Spleen (tissue), 11 donors: Measurements from ENCODE around the gene DHX32. TPM values are rescaled to one million over a fixed set of nuclear protein-coding genes. Genes with fewer than 3 reads are reported as not detected.
"Not testable (repeated sequence)": the region's sequence is repeated elsewhere in the genome, so short reads cannot be mapped to it uniquely, and the experiment has no call there.

ENCODE experiments used
- DNase-seq: peaks from one replicate; pipeline ENCODE4 v3.0.0-alpha.2; 2020
- H3K27ac ChIP-seq, 8 donors: fragments of 200-600 bp; sonication (generic) in 7 of 8; 1 replicate in 4 of 8; 2 replicates in 4 of 8; pipeline versions ENCODE4 v1.5.0 to v1.8.0; 2016 to 2021; ENCODE audit warnings: inconsistent platforms in 4 of 8, mild to moderate bottlenecking in 4 of 8, moderate library complexity in 1 of 8
- H3K27me3 ChIP-seq, 7 donors: fragments of 200-600 bp; sonication (generic) in 6 of 7; replicated peaks in 1 of 7; 1 replicate in 4 of 7; 2 replicates in 3 of 7; pipeline versions ENCODE4 v1.5.0 to v1.8.0; 2016 to 2021; ENCODE audit warnings: inconsistent platforms in 3 of 7, mild to moderate bottlenecking in 1 of 7
- H3K36me3 ChIP-seq, 6 donors: fragments of 200-600 bp; sonication (generic) in 5 of 6; 1 replicate in 4 of 6; 2 replicates in 2 of 6; pipeline versions ENCODE4 v1.5.0 to v1.8.0; 2016 to 2021; ENCODE audit warnings: inconsistent platforms in 2 of 6
- H3K4me1 ChIP-seq, 6 donors: fragments of 200-600 bp; sonication (generic) in 5 of 6; 1 replicate in 3 of 6; 2 replicates in 3 of 6; pipeline versions ENCODE4 v1.5.0 to v1.8.0; 2016 to 2021; ENCODE audit warnings: inconsistent platforms in 3 of 6
- H3K4me3 ChIP-seq, 8 donors: fragments of 200-600 bp; sonication (generic) in 7 of 8; 1 replicate in 4 of 8; 2 replicates in 4 of 8; pipeline versions ENCODE4 v1.5.0 to v1.8.0; 2016 to 2021; ENCODE audit warnings: inconsistent platforms in 4 of 8, mild to moderate bottlenecking in 4 of 8, moderate library complexity in 2 of 8
- H3K9me3 ChIP-seq, 8 donors: fragments of 200-600 bp; sonication (generic) in 7 of 8; 1 replicate in 4 of 8; 2 replicates in 4 of 8; pipeline versions ENCODE4 v1.5.0 to v1.8.0; 2016 to 2021; ENCODE audit warnings: inconsistent platforms in 4 of 8
- CTCF ChIP-seq, 11 experiments: fragments of 200-600 bp in 7 of 11; fragments of 450-650 bp in 4 of 11; sonication (generic) in 4 of 11; IDR thresholded peaks in 8 of 11; conservative IDR thresholded peaks in 3 of 11; 1 replicate in 7 of 11; 2 replicates in 4 of 11; pipeline versions ENCODE4 v1.4.0 to v1.8.0; 2016 to 2021; ENCODE audit warnings: antibody characterized with exemption in 11 of 11, inconsistent platforms in 4 of 11, mild to moderate bottlenecking in 1 of 11
- POLR2A ChIP-seq, 3 donors: fragments of 450-650 bp; IDR thresholded peaks; one replicate each; pipeline ENCODE4 v1.5.1; 2017; ENCODE audit warnings: antibody characterized with exemption in 3 of 3, mild to moderate bottlenecking in 1 of 3
- POLR2AphosphoS5 ChIP-seq, 3 donors: sonication (generic); formaldehyde crosslinking; IDR thresholded peaks; one replicate each; pipeline ENCODE4 v1.5.1; 2017; ENCODE audit warnings: antibody characterized with exemption in 3 of 3
- WGBS, 5 donors: extraction: QIAGEN DNeasy Blood & Tissue Kit in 3 of 5; methylation state at CpG; one replicate each; pipeline versions ENCODE4 v1.1.5 to v1.1.7; 2013 to 2018; 5-methylcytosine and 5-hydroxymethylcytosine counted together
- intact Hi-C: fragments of 100-400 bp; cut with DNase I; formaldehyde crosslinking; loops from one replicate; pipeline ENCODE4 v1.15.0; 2023; ENCODE audit warnings: low total_unique reads
- polyA plus RNA-seq, 3 donors: library from polyadenylated mRNA; stranded (reverse); fragments of 200-250 nt; gene quantifications; one replicate each; pipeline ENCODE4 v1.2.1, GENCODE V29; 2013
- total RNA-seq, 7 donors: library from RNA; depleted of rRNA in 3 of 7; stranded (reverse); fragments of >200 nt in 3 of 7; fragmentation: NEBNext Ultra II Directional in 4 of 7; extraction: Animal tissue kit (Norgen Biotek cat#: 25700) in 4 of 7; gene quantifications; one replicate each; pipeline versions ENCODE4 v1.1.0 to v1.2.1, GENCODE V29; 2016 to 2021
- donor health status: healthy with polysubstance abuse.
- donor health status: DM: no; HTN: no; CAD: no; lungs with moderate emphysema.
- donor health status: DM: no; HTN: no; CAD: no.
- donor health status: Bipolar disorder and iron deficiency.
- donor health status: healthy.
- donor health status: DM: no; HTN: no; CAD: no.
- donor health status: DM: yes; HTN: yes; CAD: no.

Gene DHX32
- total and polyA plus RNA-seq, 10 donors, result 8.6 to 27.7 (median 20.9) TPM

- TF ChIP-seq POLR2AphosphoS5 (IDR thresholded peaks at IDR 0.05) (no peak), CTCF (IDR thresholded peaks at IDR 0.05 in 8 of 11, conservative IDR thresholded peaks at IDR 0.05 in 3 of 11) (no peak), POLR2A (IDR thresholded peaks at IDR 0.05) (no peak)
- Histone ChIP-seq H3K9me3 (no peaks in the 10 kb centered on the region), H3K27me3 (no peaks in the 10 kb centered on the region), H3K4me3 (no peak overlapping the region), H3K36me3 (no peaks in the 10 kb centered on the region), H3K4me1 (no peaks in the 10 kb centered on the region), H3K27ac (no peak overlapping the region)
- DNase-seq, result no peak
- 72 to 87% (median 75%) methylated on average over 4 of the region's 4 CpGs for WGBS, 5 donors
- intact Hi-C loops, result no loop called here
These were observed 30.9 kb upstream of the DHX32 start for GRCh38 chr10:125911990-125912389.

GRCh38 chr10:125911145-125911544 lies 30.1 kb upstream of the DHX32 start:
- 87 to 94% (median 91%) methylated on average over 10 of the region's 10 CpGs for WGBS, 5 donors
- no peak for DNase-seq
- Histone ChIP-seq H3K4me1 (no peaks in the 10 kb centered on the region), H3K36me3 (no peaks in the 10 kb centered on the region), H3K9me3 (no peaks in the 10 kb centered on the region), H3K27me3 (no peaks in the 10 kb centered on the region), H3K4me3 (no peak overlapping the region), H3K27ac (no peak overlapping the region)
- TF ChIP-seq POLR2A (IDR thresholded peaks at IDR 0.05) (no peak), POLR2AphosphoS5 (IDR thresholded peaks at IDR 0.05) (no peak), CTCF (IDR thresholded peaks at IDR 0.05 in 8 of 11, conservative IDR thresholded peaks at IDR 0.05 in 3 of 11) (no peak)
- intact Hi-C loops, result no loop called here

GRCh38 chr10:125909491-125909890 lies 28.4 kb upstream of the DHX32 start:
- H3K27me3 ChIP-seq, H3K4me3 ChIP-seq, H3K36me3 ChIP-seq, intact Hi-C loops, DNase-seq, H3K9me3 ChIP-seq, H3K27ac ChIP-seq, H3K4me1 ChIP-seq: not testable (repeated sequence)
- 51 to 71% (median 60%) methylated on average over 3 of the region's 3 CpGs for WGBS, 5 donors

GRCh38 chr10:125908813-125909212 lies 27.7 kb upstream of the DHX32 start:
- H3K36me3 ChIP-seq, intact Hi-C loops, H3K27me3 ChIP-seq, H3K9me3 ChIP-seq, H3K4me3 ChIP-seq, DNase-seq, H3K4me1 ChIP-seq, H3K27ac ChIP-seq: not testable (repeated sequence)
- WGBS, 5 donors, result 54 to 59% (median 59%) methylated on average over 2 of the region's 2 CpGs

GRCh38 chr10:125907598-125907997 lies 26.5 kb upstream of the DHX32 start:
- WGBS, 5 donors, result 63 to 81% (median 74%) methylated on average over 2 of the region's 2 CpGs
- H3K4me1 ChIP-seq, H3K27me3 ChIP-seq, H3K36me3 ChIP-seq, H3K9me3 ChIP-seq, H3K4me3 ChIP-seq, intact Hi-C loops, H3K27ac ChIP-seq, DNase-seq: not testable (repeated sequence)

GRCh38 chr10:125905069-125905994 lies 24.2 kb upstream of the DHX32 start:
- H3K4me1 ChIP-seq, H3K9me3 ChIP-seq, H3K27me3 ChIP-seq, DNase-seq, H3K4me3 ChIP-seq, H3K27ac ChIP-seq, intact Hi-C loops, H3K36me3 ChIP-seq: not testable (repeated sequence)
- 60 to 78% (median 75%) methylated on average over 5 of the region's 5 CpGs for WGBS, 5 donors

GRCh38 chr10:125903135-125903640 lies 22.1 kb upstream of the DHX32 start:
- H3K4me1 ChIP-seq, H3K27ac ChIP-seq, DNase-seq, H3K4me3 ChIP-seq, H3K36me3 ChIP-seq, intact Hi-C loops, H3K9me3 ChIP-seq, H3K27me3 ChIP-seq: not testable (repeated sequence)
- WGBS, 5 donors, result 72 to 82% (median 73%) methylated on average over 3 of the region's 3 CpGs

- H3K4me1 ChIP-seq, DNase-seq, H3K9me3 ChIP-seq, H3K27ac ChIP-seq, intact Hi-C loops, H3K4me3 ChIP-seq, H3K27me3 ChIP-seq, H3K36me3 ChIP-seq: not testable (repeated sequence)
- 79 to 93% (median 91%) methylated on average over 3 of the region's 3 CpGs for WGBS, 5 donors
These were observed 19.9 kb upstream of the DHX32 start for GRCh38 chr10:125900963-125901362.

GRCh38 chr10:125897317-125897716 lies 16.2 kb upstream of the DHX32 start:
- H3K9me3 ChIP-seq, H3K27ac ChIP-seq, intact Hi-C loops, DNase-seq, H3K36me3 ChIP-seq: not testable (repeated sequence)
- Histone ChIP-seq H3K4me3 (peak overlapping the region in 5 of 8 donors; percentile 75 to 99 (median 85)), H3K27me3 (peaks cover 0 to 14% (median 0%) of the 10 kb centered on the region in 7 donors), H3K4me1 (peaks cover 0 to 32% (median 11%) of the 10 kb centered on the region in 6 donors)
- WGBS, 5 donors, result 41 to 52% (median 48%) methylated on average over 4 of the region's 4 CpGs
